ENCODE results near the gene HSF2BP.

GRCh38 chr21:43690346-43690745, 31.1 kb upstream of the HSF2BP start:
- no peak for TF ChIP-seq CTCF (IDR thresholded peaks at IDR 0.05)
- TF ChIP-seq POLR2A (IDR thresholded peaks at IDR 0.05) = no peak

All from gastroesophageal sphincter (tissue), 3 donors.